Central memory CD8-positive, alpha-beta T cell (primary cell): ENCODE measurements around the gene FDX1.

ENCODE experiments used
- ATAC-seq: fragments of 150-1000 bp; cut with Tn5 transposase; replicated peaks from 2 replicates; pipeline ENCODE4 v1.10.0; 2022; ENCODE audit warnings: mild to moderate bottlenecking, moderate FRiP score, moderate number of reproducible peaks; ENCODE audit not compliant: poor library complexity, severe bottlenecking; ENCODE audit errors: extremely low read depth
- DNase-seq, 2 donors: peaks; one replicate each; pipeline ENCODE4 v3.0.0; 2021; ENCODE audit warnings: low spot score in 2 of 2
- H3K27ac Mint-ChIP-seq: one replicate; pipeline ENCODE4 v1.8.0; 2022; ENCODE audit warnings: low read depth, mild to moderate bottlenecking, moderate library complexity, mixed read lengths
- H3K27me3 Mint-ChIP-seq: one replicate; pipeline ENCODE4 v1.8.0; 2022; ENCODE audit warnings: mixed read lengths
- H3K36me3 Mint-ChIP-seq: one replicate; pipeline ENCODE4 v1.8.0; 2022; ENCODE audit warnings: mild to moderate bottlenecking, moderate library complexity, mixed read lengths; ENCODE audit not compliant: insufficient read depth
- H3K4me1 Mint-ChIP-seq: one replicate; pipeline ENCODE4 v1.8.0; 2022; ENCODE audit warnings: mixed read lengths
- H3K4me3 Mint-ChIP-seq: one replicate; pipeline ENCODE4 v1.8.0; 2022; ENCODE audit warnings: mild to moderate bottlenecking, moderate library complexity, mixed read lengths
- H3K9me3 Mint-ChIP-seq: one replicate; pipeline ENCODE4 v1.8.0; 2022; ENCODE audit warnings: mixed read lengths

FDX1 gene

DNA sequence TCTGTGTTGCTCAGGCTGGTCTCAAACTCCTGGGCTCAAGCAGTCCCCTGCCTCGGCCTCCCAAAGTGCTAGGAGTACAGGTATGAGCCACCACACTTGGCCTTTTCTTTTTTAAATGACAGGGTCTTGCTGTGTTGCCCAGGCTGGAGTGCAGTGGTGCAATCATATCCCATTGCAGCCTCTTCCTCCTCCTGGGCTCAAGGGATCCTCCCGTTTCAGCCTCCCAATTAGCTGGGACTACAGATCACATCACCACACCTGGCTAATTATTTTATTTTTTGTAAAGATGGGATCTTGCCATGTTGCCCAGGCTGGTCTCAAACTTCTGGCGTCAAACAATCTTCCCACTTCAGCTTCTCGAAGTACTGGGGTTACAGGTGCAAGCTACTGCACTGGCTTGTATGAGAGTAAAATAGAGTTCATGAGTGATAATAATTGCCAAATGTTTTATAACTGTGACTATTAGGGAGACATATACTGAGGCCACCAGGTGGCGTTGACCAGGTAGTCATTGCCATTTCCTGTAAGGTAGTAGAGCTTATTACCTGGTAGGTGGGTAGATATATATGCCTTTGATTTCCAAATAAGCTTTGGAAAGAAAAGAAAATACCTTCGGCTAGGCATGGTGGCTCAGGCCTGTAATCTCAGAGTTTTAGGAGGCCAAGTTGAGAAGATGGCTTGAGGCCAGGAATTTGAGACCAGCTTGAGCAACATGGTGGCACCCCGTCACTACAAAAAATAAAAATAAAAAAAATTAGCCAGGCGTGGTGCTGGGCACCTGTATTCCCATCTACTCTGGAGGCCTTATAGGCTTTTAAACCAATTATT, 5.4 kb downstream of the FDX1 start:
- H3K4me3 Mint-ChIP-seq, result no peak overlapping the region
- DNase-seq (no peak), ATAC-seq (no peak)
- no peaks in the 10 kb centered on the region for H3K9me3 Mint-ChIP-seq
- peaks cover 60% of the 10 kb centered on the region for H3K4me1 Mint-ChIP-seq
- H3K27me3 Mint-ChIP-seq, result no peaks in the 10 kb centered on the region
- no peak overlapping the region for H3K27ac Mint-ChIP-seq
- peaks cover 27% of the 10 kb centered on the region for H3K36me3 Mint-ChIP-seq

DNA sequence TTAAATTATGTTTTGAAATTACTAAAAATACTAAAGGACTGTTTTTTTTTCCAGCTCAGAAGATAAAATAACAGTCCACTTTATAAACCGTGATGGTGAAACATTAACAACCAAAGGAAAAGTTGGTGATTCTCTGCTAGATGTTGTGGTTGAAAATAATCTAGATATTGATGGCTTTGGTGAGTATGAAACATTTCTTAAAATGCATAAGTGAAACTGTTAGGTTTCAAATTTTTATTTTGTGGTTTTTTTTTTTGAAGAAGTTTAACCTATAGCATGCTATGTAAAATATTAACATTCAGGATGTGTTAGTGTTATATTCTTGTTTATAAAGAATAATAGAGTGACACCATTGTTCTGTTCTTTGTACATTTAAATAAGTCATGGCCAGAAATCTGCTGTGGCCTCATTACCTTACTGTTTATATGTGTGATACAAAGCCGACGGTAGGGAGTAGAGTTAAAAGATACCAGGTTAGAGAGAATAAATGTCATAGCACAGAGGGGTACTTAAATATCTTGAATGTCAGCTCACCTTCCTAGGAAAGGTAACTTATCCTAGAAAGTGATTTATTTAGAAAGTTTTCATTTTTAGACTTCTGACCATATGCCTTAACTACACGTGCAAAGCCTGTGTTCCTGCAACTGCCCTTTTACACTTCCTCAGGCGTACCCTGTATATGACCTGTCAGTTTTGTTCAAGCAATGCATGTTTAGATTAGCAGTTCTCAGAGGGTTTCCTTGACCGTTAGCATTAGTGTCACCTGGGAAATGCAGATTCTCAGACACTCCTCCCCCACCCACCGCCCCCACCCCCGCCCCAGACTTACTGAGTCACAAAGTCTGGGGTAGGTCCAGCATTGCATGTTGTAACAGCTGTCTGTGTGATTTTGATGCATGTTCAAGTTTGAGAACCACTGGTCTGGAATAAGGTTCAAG, 6.3 kb downstream of the FDX1 start:
- no peaks in the 10 kb centered on the region for H3K9me3 Mint-ChIP-seq
- no peak overlapping the region for H3K4me3 Mint-ChIP-seq
- no peaks in the 10 kb centered on the region for H3K27me3 Mint-ChIP-seq
- ATAC-seq (no peak), DNase-seq (no peak)
- H3K36me3 Mint-ChIP-seq, result peaks cover 27% of the 10 kb centered on the region
- no peak overlapping the region for H3K27ac Mint-ChIP-seq
- H3K4me1 Mint-ChIP-seq, result peaks cover 57% of the 10 kb centered on the region

DNA sequence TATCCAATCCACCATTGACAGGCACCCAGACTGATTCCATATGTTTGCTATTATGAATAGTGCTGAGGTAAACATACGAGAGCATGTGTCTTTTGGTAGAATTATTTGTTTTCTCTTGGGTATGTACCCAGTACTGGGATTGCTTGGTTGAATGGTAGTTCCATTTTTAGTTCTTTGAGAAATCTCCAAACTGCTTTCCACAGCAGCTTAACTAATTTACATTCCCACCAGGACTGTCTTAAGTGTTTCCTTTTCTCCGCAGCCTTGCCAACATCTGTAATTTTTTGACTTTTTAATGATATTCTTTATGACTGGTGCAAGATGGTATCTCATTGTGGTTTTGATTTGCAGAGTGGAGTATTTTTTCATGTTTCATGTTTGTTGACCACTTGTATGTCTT, 8.3 kb downstream of the FDX1 start:
- Mint-ChIP-seq H3K36me3 (peaks cover 35% of the 10 kb centered on the region), H3K27ac (no peak overlapping the region), H3K9me3 (no peaks in the 10 kb centered on the region), H3K4me1 (peaks cover 55% of the 10 kb centered on the region), H3K4me3 (no peak overlapping the region), H3K27me3 (no peaks in the 10 kb centered on the region)
- DNase-seq (no peak), ATAC-seq (no peak)

DNA sequence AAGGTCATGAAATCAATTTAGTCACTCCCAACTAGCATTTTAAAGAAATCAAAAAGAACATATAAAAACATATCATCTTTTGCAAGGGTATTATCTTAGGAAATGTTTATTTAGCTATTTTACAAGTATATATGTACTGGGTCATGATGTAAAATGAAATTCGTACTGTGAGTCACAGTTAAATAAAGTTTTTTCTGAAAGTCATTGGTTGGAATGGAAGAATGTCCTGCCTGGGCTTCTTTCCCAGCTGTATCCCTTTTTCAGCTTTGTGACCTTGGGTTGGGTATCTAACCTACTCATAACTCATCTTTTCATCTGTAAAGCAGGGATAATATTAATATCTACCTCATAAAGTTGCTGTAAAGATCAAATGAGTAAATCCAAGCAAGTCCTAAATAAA, 15.7 kb downstream of the FDX1 start:
- ATAC-seq, result no peak
- peaks cover 22% of the 10 kb centered on the region for H3K36me3 Mint-ChIP-seq
- H3K4me3 Mint-ChIP-seq, result no peak overlapping the region
- H3K27ac Mint-ChIP-seq, result no peak overlapping the region
- no peaks in the 10 kb centered on the region for H3K27me3 Mint-ChIP-seq
- H3K9me3 Mint-ChIP-seq, result no peaks in the 10 kb centered on the region
- DNase-seq, result no peak
- peaks cover 42% of the 10 kb centered on the region for H3K4me1 Mint-ChIP-seq

DNA sequence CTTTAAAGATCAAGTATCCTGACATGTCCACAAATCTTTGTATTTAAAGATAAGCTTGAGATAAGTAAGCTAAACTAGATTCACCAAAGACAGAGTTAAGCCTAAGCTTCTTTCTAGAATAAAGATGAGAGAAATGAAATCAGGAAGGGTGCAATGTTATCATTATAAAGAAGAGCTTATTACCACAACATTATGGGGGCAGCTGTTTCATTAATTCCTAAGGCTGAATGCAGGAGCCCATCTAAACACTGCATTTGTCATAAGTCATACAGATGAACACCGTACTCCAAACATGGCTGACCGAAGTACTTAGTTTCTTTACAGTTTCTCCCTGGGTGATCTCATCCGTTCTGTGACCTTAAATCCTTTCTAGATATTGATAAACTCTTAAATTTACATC, 16.3 kb downstream of the FDX1 start:
- Mint-ChIP-seq H3K4me3 (no peak overlapping the region), H3K4me1 (peaks cover 39% of the 10 kb centered on the region), H3K36me3 (peaks cover 19% of the 10 kb centered on the region), H3K27ac (peak overlapping the region; percentile 78), H3K9me3 (no peaks in the 10 kb centered on the region), H3K27me3 (no peaks in the 10 kb centered on the region)
- DNase-seq (no peak), ATAC-seq (no peak)

DNA sequence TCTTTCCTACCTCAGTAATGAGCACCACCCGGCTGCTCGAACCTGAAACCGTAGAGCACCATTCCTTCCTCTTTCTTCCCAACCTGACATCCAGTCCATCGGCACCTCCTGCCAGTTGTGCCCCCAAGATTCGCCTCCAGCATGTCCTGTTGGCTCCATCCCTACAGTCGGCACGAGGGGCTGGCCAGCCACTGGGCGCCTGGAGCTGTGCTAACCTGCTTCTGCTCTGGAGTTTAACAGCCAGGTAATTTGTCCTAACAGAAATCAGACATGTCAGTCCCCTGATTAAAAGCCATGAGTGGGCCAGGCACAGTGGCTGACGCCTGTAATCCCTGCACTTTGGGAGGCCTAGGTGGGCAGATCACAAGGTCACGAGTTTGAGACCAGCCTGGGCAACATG, 16.8 kb downstream of the FDX1 start:
- no peak for DNase-seq
- no peak for ATAC-seq
- peaks cover 33% of the 10 kb centered on the region for H3K4me1 Mint-ChIP-seq
- H3K4me3 Mint-ChIP-seq, result no peak overlapping the region
- H3K9me3 Mint-ChIP-seq, result no peaks in the 10 kb centered on the region
- H3K36me3 Mint-ChIP-seq, result peaks cover 16% of the 10 kb centered on the region
- H3K27me3 Mint-ChIP-seq, result no peaks in the 10 kb centered on the region
- H3K27ac Mint-ChIP-seq, result peak overlapping the region; percentile 78

DNA sequence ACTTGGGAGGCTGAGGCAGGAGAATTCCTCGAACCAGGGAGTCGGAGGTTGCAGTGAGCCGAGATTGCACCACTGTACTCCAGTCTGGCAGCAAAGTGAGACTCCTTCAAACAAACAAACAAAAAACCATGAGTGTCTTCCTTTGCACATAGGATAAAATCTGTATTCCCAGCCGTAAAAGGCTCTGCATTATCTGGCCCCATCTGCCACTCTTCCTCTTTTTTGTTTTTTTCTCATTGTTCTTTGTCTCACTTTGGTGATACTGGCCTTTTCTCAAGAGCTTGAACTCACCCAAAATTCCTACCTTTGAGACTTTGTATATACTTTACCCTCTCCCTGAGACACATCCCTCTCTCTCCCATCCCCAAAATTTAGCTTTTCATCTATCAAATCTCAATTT, 17.6 kb downstream of the FDX1 start:
- Mint-ChIP-seq H3K9me3 (no peaks in the 10 kb centered on the region), H3K27ac (no peak overlapping the region), H3K4me1 (peaks cover 33% of the 10 kb centered on the region), H3K27me3 (no peaks in the 10 kb centered on the region), H3K4me3 (no peak overlapping the region), H3K36me3 (peaks cover 11% of the 10 kb centered on the region)
- no peak for ATAC-seq
- no peak for DNase-seq

DNA sequence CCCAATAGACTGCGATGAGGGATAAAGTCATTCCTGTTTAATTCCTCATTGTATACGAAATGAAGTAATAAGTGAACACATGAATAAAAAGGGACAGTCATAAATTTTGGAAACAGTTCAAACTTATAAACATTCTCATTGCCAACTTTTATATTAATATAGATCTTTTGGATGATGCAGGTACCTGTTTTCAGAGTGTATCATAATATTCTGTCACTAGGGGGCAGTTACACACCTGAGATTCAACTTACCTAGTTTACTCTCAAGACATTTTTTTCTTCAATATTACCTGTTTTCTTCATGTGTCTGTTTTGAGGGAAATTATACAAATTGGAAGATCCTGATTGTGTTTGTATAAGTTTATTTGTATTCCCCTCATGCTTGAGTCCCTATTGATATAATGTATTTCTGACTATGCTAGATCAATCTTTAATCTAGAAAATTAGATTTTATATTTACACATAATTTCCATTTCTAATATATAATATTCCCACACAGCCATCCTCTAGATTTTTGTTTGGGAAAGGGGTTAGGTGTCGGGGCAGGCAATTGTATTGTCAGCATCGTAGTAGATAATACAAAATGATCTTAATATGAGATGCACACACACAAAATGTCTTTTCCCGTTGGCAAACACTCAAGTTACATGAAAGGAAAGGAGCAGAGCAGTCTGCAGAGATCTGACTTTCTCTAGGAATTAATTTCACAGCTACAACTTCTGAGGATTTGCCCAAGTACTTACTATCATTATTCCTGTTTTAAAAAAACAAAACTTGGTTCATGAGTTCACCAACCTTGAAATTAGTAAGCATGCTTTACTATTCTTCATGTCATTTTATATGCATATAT, 18.4 kb downstream of the FDX1 start:
- Mint-ChIP-seq H3K27ac (no peak overlapping the region), H3K9me3 (no peaks in the 10 kb centered on the region), H3K4me1 (peaks cover 36% of the 10 kb centered on the region), H3K27me3 (no peaks in the 10 kb centered on the region), H3K4me3 (no peak overlapping the region), H3K36me3 (peaks cover 10% of the 10 kb centered on the region)
- DNase-seq (no peak), ATAC-seq (no peak)

DNA sequence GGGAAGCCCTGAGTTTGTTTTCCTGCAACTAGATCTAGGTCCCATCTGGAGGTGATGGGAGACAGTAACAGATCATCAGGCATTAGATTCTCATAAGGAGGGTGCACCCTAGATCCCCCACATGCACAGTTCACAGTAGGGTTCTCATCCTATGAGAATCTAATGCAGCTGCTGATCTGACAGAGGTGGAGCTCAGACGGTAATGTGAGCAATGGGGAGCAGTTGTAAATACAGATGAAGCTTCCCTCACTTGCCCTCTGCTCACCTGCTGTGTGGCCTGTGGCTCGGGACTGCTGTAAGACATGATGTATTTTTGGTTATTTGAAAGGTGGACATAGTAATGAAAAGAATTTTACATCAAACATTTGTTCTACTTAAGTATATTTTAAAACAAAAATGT, 20.5 kb downstream of the FDX1 start:
- ATAC-seq, result no peak
- Mint-ChIP-seq H3K36me3 (peaks cover 7% of the 10 kb centered on the region), H3K27ac (no peak overlapping the region), H3K9me3 (no peaks in the 10 kb centered on the region), H3K27me3 (no peaks in the 10 kb centered on the region), H3K4me1 (peaks cover 44% of the 10 kb centered on the region), H3K4me3 (no peak overlapping the region)
- DNase-seq, result no peak

DNA sequence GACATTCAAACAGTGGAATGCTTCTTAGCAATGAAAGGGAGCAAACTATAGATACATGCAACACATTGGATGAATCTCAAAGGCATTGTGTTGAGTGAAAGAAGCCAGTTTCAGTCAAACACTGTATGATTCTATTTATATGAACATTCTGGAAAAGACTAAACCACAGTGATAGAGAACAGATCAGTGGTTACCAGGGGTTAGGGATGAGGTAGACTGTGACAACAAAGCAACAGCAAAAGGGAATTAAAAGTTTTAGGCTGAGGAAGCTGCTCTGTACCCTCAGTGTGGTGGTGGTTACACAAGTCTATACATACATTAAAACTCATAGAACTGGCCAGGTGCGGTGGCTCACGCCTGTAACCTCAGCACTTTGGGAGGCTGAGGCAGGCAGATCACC, 23.0 kb downstream of the FDX1 start:
- no peak overlapping the region for H3K27ac Mint-ChIP-seq
- H3K9me3 Mint-ChIP-seq, result no peaks in the 10 kb centered on the region
- no peaks in the 10 kb centered on the region for H3K27me3 Mint-ChIP-seq
- ATAC-seq (no peak), DNase-seq (no peak)
- no peak overlapping the region for H3K4me3 Mint-ChIP-seq
- peaks cover 6% of the 10 kb centered on the region for H3K36me3 Mint-ChIP-seq
- peaks cover 42% of the 10 kb centered on the region for H3K4me1 Mint-ChIP-seq

DNA sequence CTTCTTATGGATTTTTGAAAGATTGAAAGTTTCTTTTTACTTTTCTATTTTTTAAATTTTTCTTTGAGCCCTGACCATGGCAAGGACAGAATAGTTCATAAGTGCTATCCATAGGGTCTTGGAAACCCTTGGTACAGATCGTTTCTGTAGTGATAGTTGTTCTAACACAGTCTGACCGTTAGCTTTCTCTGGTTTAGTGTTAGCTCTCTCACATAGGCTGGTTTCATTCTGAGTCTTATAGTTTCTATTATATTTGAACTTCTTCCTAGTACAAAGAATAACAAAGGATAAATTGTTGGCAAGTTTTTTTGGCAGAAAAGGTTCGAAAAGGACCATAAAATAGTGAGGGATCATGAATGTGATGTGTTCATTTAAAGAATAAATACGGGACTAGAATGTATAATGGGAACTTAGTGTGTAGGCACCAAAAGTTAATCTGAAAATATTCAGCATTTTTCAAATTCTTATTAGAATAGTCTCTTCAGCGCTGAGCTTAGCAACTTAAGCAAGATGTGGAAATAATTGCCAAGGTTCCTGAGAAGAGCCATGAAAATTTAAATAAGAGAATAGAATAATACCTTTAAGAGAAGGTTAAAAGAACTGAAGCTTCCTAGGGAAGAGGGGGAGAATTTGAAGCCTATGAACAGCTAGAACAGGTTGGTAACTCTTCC, 24.1 kb downstream of the FDX1 start:
- Mint-ChIP-seq H3K4me3 (no peak overlapping the region), H3K27ac (no peak overlapping the region), H3K36me3 (peaks cover 11% of the 10 kb centered on the region), H3K4me1 (peaks cover 39% of the 10 kb centered on the region), H3K27me3 (no peaks in the 10 kb centered on the region), H3K9me3 (no peaks in the 10 kb centered on the region)
- ATAC-seq (no peak), DNase-seq (no peak)

DNA sequence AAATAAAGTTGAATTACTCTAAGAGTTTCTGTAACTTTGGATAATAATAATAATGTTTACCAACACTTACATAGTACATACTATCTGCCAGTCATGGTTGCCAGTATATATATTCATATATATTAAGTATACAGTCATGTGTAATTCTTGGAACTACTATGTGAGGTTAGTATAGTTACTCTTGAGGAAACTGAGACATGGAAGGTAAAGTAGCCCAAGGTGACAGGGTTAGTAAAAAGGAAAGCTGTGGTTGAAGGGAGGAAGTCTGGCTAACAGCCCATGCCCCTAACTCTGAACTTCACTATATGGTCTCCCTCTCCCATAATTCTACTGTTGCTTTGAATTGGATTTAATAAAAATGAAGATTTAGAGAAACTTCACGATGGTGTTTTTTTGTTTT, 24.9 kb downstream of the FDX1 start:
- Mint-ChIP-seq H3K36me3 (peaks cover 11% of the 10 kb centered on the region), H3K4me1 (peaks cover 39% of the 10 kb centered on the region), H3K27me3 (no peaks in the 10 kb centered on the region), H3K9me3 (no peaks in the 10 kb centered on the region), H3K27ac (no peak overlapping the region), H3K4me3 (no peak overlapping the region)
- ATAC-seq (no peak), DNase-seq (no peak)
